Vagina (tissue), 2 donors: ENCODE data around the gene GNG13. TPM values are rescaled to one million over a fixed set of nuclear protein-coding genes. Genes with fewer than 3 reads are reported as not detected.
"Not testable (repeated sequence)": the region's sequence is repeated elsewhere in the genome, so short reads cannot be mapped to it uniquely, and the experiment has no call there.

ENCODE experiments used
- DNase-seq, 2 donors: peaks; one replicate each; pipeline ENCODE4 v3.0.0-alpha.2; 2017; ENCODE audit errors: extremely low spot score in 2 of 2
- H3K27ac ChIP-seq: fragments of 200-600 bp; sonication (generic); one replicate; pipeline ENCODE4 v1.5.1; 2019
- H3K27me3 ChIP-seq: fragments of 200-600 bp; sonication (generic); one replicate; pipeline ENCODE4 v1.5.1; 2019
- H3K36me3 ChIP-seq, 2 donors: fragments of 200-600 bp; sonication (generic); one replicate each; pipeline ENCODE4 v1.5.1; 2017 to 2019
- H3K4me1 ChIP-seq: fragments of 200-600 bp; sonication (generic); one replicate; pipeline ENCODE4 v1.5.1; 2019
- H3K4me3 ChIP-seq, 2 donors: fragments of 200-600 bp; sonication (generic); 1 replicate in 1 of 2; 2 replicates in 1 of 2; pipeline ENCODE4 v1.5.1; 2016 to 2019
- H3K9me3 ChIP-seq: fragments of 200-600 bp; sonication (generic); one replicate; pipeline ENCODE4 v1.5.1; 2019
- POLR2A ChIP-seq, 2 donors: fragments of 450-650 bp; IDR thresholded peaks; one replicate each; pipeline ENCODE4 v1.6.1; 2017; ENCODE audit warnings: antibody characterized with exemption in 2 of 2, mild to moderate bottlenecking in 2 of 2, moderate library complexity in 2 of 2
- POLR2AphosphoS5 ChIP-seq, 2 donors: sonication (generic); formaldehyde crosslinking; IDR thresholded peaks; one replicate each; pipeline ENCODE4 v1.9.0; 2017; ENCODE audit warnings: antibody characterized with exemption in 2 of 2, mild to moderate bottlenecking in 2 of 2, low read depth in 1 of 2; ENCODE audit not compliant: insufficient read depth in 1 of 2
- intact Hi-C: fragments of 100-400 bp; cut with DNase I; formaldehyde crosslinking; loops from one replicate; pipeline ENCODE4 v1.15.1; 2023
- total RNA-seq: library from RNA; depleted of rRNA; stranded (reverse); fragments of >200 nt; gene quantifications from one replicate; pipeline ENCODE4 v1.2.3, GENCODE V29; 2016
- TF ChIP-seq, protein P1 (sequence below), 3 experiments: fragments of 450-650 bp in 2 of 3; fragments of 200-600 bp in 1 of 3; sonication (generic) in 1 of 3; IDR thresholded peaks; one replicate each; pipeline ENCODE4 v1.5.1; 2017 to 2019; ENCODE audit warnings: antibody characterized with exemption in 3 of 3, mild to moderate bottlenecking in 2 of 3, moderate library complexity in 2 of 3

GNG13 gene
- total RNA-seq, 1 donor from 2014 or later, result not detected

DNA sequence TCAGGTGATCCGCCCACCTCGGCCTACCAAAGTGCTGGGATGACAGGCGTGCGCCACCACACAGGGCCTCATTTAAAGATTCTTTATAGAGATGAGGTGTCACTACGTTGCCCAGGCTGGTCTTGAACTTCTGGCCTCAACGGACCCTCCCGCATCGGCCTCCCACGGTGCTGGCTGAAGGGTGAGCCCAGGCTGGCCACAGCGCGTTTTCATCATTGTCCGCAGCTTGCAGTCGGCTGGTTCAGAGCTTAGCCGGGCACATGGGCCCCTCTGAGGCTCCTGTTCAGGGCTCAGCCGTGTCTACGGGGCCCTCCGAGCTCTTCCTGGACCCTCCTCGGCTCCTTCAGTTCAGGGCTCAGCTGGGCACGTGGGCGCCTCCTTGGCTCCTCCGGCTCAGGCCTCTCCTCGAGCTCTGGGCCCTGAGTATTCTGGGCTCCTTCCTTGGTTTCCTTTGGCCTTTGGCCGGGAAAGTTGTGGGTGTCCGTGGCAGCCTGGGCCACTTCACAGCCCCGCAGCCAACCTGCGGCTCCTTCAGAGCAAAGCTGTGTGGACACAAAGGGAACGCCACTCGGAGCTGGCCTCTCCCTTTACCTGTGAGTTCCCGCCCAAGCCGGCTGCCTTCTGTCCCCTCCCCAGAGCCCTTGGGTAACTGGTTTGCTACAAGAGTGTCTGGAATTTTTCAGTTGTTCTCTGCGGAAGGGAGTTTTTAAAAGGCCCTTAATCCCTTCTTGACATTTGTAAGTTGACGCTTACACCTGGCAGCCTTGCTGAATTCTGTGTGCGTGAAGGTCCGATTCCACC lies 41.2 kb downstream of the GNG13 start:
- Histone ChIP-seq H3K36me3 (no peaks in the 10 kb centered on the region), H3K9me3 (no peaks in the 10 kb centered on the region), H3K27ac (no peak overlapping the region), H3K4me3 (no peak overlapping the region), H3K27me3 (no peaks in the 10 kb centered on the region), H3K4me1 (peaks cover 8% of the 10 kb centered on the region)
- no peak for TF ChIP-seq POLR2AphosphoS5 (IDR thresholded peaks at IDR 0.05; ENCODE audit: insufficient read depth in 1 of 2, low read depth in 1 of 2)
- no peak for TF ChIP-seq POLR2A (IDR thresholded peaks at IDR 0.05)
- TF ChIP-seq, protein P1, sequence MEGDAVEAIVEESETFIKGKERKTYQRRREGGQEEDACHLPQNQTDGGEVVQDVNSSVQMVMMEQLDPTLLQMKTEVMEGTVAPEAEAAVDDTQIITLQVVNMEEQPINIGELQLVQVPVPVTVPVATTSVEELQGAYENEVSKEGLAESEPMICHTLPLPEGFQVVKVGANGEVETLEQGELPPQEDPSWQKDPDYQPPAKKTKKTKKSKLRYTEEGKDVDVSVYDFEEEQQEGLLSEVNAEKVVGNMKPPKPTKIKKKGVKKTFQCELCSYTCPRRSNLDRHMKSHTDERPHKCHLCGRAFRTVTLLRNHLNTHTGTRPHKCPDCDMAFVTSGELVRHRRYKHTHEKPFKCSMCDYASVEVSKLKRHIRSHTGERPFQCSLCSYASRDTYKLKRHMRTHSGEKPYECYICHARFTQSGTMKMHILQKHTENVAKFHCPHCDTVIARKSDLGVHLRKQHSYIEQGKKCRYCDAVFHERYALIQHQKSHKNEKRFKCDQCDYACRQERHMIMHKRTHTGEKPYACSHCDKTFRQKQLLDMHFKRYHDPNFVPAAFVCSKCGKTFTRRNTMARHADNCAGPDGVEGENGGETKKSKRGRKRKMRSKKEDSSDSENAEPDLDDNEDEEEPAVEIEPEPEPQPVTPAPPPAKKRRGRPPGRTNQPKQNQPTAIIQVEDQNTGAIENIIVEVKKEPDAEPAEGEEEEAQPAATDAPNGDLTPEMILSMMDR (IDR thresholded peaks at IDR 0.05), result no peak
- intact Hi-C loops, result no loop called here
- DNase-seq, result no peak

DNA sequence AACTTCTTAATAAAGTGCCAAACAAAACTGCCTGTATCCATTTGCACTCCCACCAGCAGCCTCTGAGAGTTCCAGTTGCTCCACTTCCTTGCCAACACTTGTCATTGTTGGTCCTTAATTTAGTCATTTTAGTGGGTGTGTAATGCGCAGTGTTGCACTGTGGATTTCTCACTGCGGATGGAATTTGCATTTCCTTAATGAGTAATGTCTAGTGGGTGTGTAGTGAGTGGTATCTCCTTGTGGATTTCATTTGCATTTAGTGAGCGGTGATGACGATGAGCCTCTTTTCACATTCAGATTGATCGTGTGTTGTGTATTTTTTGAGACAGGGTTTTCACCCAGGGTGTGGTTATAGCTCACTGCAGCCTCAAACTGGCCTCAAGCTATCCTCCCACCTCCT lies 44.1 kb downstream of the GNG13 start:
- no peak for DNase-seq
- intact Hi-C loops, result no loop called here
- H3K36me3 ChIP-seq, result no peaks in the 10 kb centered on the region
- no peaks in the 10 kb centered on the region for H3K27me3 ChIP-seq
- TF ChIP-seq POLR2A (IDR thresholded peaks at IDR 0.05) (no peak), POLR2AphosphoS5 (IDR thresholded peaks at IDR 0.05; ENCODE audit: insufficient read depth in 1 of 2, low read depth in 1 of 2) (no peak)
- TF ChIP-seq, protein P1 (IDR thresholded peaks at IDR 0.05), result no peak
- H3K4me3 ChIP-seq, result no peak overlapping the region
- H3K9me3 ChIP-seq, result no peaks in the 10 kb centered on the region
- no peak overlapping the region for H3K27ac ChIP-seq
- H3K4me1 ChIP-seq, result peaks cover 8% of the 10 kb centered on the region

DNA sequence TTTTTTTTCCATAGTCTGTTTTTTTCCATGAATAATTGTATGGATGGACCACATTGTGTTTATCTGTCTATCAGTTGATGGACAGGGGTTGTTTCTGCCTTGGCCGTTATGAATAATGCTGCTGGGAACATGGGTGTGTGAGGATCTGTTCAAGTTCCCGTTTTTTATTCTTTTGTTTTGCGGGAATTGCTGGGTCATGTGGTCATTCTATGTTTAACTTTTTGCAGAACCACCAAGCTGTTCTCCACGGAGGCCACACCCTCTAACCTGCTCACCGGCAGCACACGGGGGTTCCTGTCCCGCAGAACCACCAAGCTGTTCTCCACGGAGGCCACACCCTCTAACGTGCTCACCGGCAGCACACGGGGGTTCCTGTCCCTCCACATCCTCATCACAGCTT lies 45.9 kb downstream of the GNG13 start:
- Histone ChIP-seq H3K27me3 (no peaks in the 10 kb centered on the region), H3K4me1 (no peaks in the 10 kb centered on the region), H3K27ac (no peak overlapping the region), H3K36me3 (no peaks in the 10 kb centered on the region), H3K4me3 (no peak overlapping the region), H3K9me3 (no peaks in the 10 kb centered on the region)
- TF ChIP-seq POLR2AphosphoS5 (IDR thresholded peaks at IDR 0.05; ENCODE audit: insufficient read depth in 1 of 2, low read depth in 1 of 2), result no peak
- TF ChIP-seq, protein P1 (IDR thresholded peaks at IDR 0.05), result no peak
- no peak for TF ChIP-seq POLR2A (IDR thresholded peaks at IDR 0.05)
- no peak for DNase-seq
- intact Hi-C loops, result no loop called here

DNA sequence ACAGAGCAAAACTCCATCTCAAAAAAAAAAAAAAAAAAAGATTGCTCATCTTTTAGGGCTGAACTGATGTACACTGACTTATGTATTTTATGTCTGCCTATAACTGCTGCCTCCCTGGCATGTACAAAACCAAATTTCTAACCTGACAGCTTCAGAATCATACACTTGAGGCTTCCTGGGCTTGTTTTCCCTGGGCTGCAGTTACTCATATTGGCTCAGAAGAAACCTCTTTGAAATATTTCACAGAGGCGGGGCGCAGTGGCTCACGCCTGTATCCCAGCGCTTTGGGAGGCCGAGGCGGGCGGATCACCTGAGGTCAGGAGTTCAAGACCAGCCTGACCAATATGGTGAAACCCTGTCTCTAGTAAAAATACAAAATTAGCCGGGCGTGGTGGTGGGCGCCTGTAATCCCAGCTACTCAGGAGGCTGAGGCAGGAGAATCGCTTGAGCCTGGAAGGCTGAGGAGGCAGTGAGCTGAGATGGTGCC lies 46.4 kb downstream of the GNG13 start:
- intact Hi-C loops, H3K36me3 ChIP-seq, H3K27ac ChIP-seq, H3K4me1 ChIP-seq, H3K27me3 ChIP-seq, DNase-seq, H3K9me3 ChIP-seq, H3K4me3 ChIP-seq: not testable (repeated sequence)

DNA sequence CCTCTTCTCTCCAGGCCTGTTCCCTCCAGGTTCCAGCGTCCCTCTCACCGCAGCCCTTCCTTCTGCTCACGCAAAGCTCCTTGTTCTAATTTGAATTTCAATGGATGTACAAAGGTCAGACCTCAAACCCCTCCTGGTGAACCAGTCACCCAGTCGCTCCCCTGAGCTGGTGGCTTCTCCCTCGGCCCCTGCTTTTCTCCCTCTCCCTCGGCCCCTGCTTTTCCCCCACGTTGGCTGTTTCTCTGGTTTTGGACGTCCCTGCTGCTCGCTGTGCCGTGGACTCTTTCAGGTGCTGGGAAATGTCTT lies 48.6 kb downstream of the GNG13 start:
- H3K27me3 ChIP-seq, result no peaks in the 10 kb centered on the region
- no peak overlapping the region for H3K27ac ChIP-seq
- H3K9me3 ChIP-seq, result no peaks in the 10 kb centered on the region

More for the DNA sequence above, 48.6 kb downstream of the GNG13 start:
- Histone ChIP-seq H3K36me3 (no peaks in the 10 kb centered on the region), H3K4me3 (no peak overlapping the region), H3K4me1 (no peaks in the 10 kb centered on the region)
- DNase-seq, result no peak
- intact Hi-C loops, result no loop called here
- TF ChIP-seq POLR2A (IDR thresholded peaks at IDR 0.05) (no peak), POLR2AphosphoS5 (IDR thresholded peaks at IDR 0.05; ENCODE audit: insufficient read depth in 1 of 2, low read depth in 1 of 2) (no peak)
- TF ChIP-seq, protein P1 (IDR thresholded peaks at IDR 0.05), result no peak
